ENCODE measurements around the gene RBP3. TPM values are rescaled to one million over a fixed set of nuclear protein-coding genes. Genes with fewer than 3 reads are reported as not detected.

RBP3 gene
- total and polyA plus RNA-seq, 8 donors, result not detected

DNA sequence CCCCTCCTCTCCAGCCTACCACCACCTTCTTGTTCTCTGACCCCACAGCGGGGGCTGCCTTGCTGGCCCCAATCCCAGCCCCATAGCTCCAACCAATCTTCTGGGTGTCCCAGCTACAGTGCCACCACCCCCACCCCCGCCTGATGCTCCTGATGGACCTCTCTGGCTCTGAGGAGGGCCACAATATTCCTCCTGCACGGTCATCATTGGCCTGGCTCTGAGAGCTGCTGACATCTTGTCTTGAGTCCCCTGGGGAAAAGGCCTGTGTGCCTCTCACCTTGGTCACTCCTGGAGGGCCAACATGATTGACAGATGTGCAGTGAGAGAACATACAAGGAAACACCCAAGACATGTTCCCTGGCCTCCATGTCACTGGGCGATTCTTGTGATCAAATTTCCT is 18.3 kb upstream of the RBP3 start:
- H3K9me3 ChIP-seq, result no peaks in the 10 kb centered on the region
- DNase-seq (no peak), FAIRE-seq (no peak), ATAC-seq (no peak)
- TF ChIP-seq, protein P1, sequence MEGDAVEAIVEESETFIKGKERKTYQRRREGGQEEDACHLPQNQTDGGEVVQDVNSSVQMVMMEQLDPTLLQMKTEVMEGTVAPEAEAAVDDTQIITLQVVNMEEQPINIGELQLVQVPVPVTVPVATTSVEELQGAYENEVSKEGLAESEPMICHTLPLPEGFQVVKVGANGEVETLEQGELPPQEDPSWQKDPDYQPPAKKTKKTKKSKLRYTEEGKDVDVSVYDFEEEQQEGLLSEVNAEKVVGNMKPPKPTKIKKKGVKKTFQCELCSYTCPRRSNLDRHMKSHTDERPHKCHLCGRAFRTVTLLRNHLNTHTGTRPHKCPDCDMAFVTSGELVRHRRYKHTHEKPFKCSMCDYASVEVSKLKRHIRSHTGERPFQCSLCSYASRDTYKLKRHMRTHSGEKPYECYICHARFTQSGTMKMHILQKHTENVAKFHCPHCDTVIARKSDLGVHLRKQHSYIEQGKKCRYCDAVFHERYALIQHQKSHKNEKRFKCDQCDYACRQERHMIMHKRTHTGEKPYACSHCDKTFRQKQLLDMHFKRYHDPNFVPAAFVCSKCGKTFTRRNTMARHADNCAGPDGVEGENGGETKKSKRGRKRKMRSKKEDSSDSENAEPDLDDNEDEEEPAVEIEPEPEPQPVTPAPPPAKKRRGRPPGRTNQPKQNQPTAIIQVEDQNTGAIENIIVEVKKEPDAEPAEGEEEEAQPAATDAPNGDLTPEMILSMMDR (IDR thresholded peaks at IDR 0.05), result no peak
- H3K27ac ChIP-seq, result no peak overlapping the region
- 88 to 90% methylated on average over 4 of the region's 4 CpGs for WGBS, 2 donors
- H3K4me1 ChIP-seq, result no peaks in the 10 kb centered on the region
- H3K36me3 ChIP-seq, result no peaks in the 10 kb centered on the region
- intact Hi-C loops (cut with DNase I), result loop anchor here in 1 of 3 donors (10.0 kb wide), 1 partner anchor 295 kb away; no protein-coding TSS in a partner anchor
- H3K27me3 ChIP-seq, result no peaks in the 10 kb centered on the region
- no peak overlapping the region for H3K4me3 ChIP-seq

DNA sequence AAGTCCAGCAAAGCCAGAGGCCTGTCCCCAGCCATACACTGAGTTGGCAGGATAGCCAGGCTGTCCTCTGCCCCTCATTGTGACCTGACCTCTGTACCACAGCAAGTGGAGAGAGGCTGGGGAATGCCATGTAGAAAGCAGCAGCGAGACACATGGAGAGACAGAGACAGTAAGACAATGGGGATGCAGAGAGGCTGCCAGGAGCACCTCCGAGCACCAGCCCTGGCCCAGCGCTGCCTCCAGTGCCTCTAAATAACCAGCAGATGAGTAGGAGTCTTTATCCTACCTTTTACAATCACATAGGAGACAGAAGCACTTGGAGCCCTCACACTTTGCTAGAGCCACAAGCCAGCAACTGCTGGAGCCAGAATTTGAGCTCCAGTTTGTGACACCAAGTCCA is 17.8 kb upstream of the RBP3 start:
- FAIRE-seq (no peak), ATAC-seq (peak in 3 of 4 donors; percentile 6 to 31 (median 18)), DNase-seq (no peak)
- no peaks in the 10 kb centered on the region for H3K27me3 ChIP-seq
- TF ChIP-seq, protein P1 (IDR thresholded peaks at IDR 0.05), result no peak
- no peak overlapping the region for H3K27ac ChIP-seq
- H3K9me3 ChIP-seq, result no peaks in the 10 kb centered on the region
- 90% methylated on average over 3 of the region's 3 CpGs for WGBS, 2 donors
- intact Hi-C loops (cut with DNase I), result no loop called here
- no peaks in the 10 kb centered on the region for H3K4me1 ChIP-seq
- no peak overlapping the region for H3K4me3 ChIP-seq
- no peaks in the 10 kb centered on the region for H3K36me3 ChIP-seq

DNA sequence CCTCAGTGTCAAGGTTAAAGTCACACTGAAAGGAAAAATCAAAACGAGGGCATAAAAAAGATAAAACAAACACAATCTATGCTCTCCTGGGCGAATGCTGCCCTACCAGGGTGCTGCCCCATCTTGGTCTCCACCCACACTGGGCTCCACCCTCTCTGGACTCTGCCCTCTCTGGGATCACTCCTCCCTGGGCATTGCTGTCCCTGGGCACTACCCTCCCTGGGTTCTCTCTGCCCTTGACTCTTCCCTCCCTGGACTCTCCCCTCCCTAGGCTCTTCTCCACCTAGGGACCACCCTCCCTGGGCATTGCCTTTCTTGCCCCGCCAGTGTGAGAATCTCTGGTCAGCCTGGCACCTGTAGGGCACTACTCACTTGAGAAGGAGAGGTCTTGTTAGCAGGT is 17.4 kb upstream of the RBP3 start:
- TF ChIP-seq, protein P1 (IDR thresholded peaks at IDR 0.05), result no peak
- WGBS, 2 donors, result 12 to 24% methylated on average over 3 of the region's 3 CpGs
- H3K36me3 ChIP-seq, result no peaks in the 10 kb centered on the region
- FAIRE-seq (no peak), ATAC-seq (peak; percentile 92 to 100 (median 97)), DNase-seq (peak in 4 of 6 donors; percentile 35 to 64 (median 52))
- no peaks in the 10 kb centered on the region for H3K4me1 ChIP-seq
- no peak overlapping the region for H3K27ac ChIP-seq
- no peaks in the 10 kb centered on the region for H3K9me3 ChIP-seq
- no peaks in the 10 kb centered on the region for H3K27me3 ChIP-seq
- intact Hi-C loops (cut with DNase I), result no loop called here
- H3K4me3 ChIP-seq, result no peak overlapping the region

DNA sequence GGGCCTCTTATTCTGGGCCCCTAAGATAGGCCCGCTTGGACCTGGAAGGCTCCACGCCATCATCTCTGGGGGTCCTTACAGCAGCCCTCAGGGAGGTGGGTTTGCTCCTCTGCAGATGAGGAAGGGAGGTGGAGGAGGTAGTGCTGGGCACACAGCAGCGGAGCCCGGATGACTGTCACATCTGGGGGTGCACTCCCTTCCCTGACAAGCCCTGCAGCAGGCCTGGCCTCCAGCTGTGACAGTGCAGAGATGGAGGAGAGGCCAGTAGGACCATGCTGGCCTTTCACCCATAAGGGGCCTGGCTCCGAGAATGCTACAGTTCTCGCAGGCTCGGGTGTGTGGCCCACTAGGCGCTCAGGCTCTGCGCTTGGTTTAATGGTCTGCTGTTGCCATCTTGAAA is 16.7 kb upstream of the RBP3 start:
- FAIRE-seq, result no peak
- Histone ChIP-seq H3K4me3 (no peak overlapping the region), H3K9me3 (no peaks in the 10 kb centered on the region), H3K36me3 (no peaks in the 10 kb centered on the region), H3K4me1 (no peaks in the 10 kb centered on the region), H3K27me3 (no peaks in the 10 kb centered on the region), H3K27ac (no peak overlapping the region)
- TF ChIP-seq, protein P1 (IDR thresholded peaks at IDR 0.05), result no peak
- DNase-seq, result no peak
- intact Hi-C loops (cut with DNase I), result no loop called here
- 96 to 99% methylated on average over 9 of the region's 9 CpGs for WGBS, 2 donors
- ATAC-seq, result no peak

DNA sequence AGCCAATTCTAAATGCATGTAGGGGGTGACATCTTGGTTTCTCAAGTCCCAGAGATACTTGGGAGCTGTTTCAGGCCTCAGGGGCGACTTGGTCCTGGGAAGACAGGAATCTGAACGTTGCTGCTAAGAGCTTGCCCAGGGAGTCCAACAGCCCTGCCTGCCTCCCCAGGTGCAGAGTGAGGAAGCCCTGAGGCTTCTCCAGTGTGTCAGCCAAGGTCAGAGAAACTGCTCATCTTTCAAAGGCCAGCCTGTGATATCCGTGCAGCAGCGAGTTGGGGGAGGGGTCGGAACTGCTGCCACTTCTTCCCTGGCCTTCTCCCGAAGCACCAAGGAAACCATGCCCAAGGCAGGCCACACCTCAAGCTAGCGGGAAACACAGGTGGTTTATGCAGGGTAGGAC is 16.2 kb upstream of the RBP3 start:
- DNase-seq (no peak), ATAC-seq (no peak), FAIRE-seq (no peak)
- Histone ChIP-seq H3K36me3 (no peaks in the 10 kb centered on the region), H3K4me3 (no peak overlapping the region), H3K9me3 (no peaks in the 10 kb centered on the region), H3K4me1 (no peaks in the 10 kb centered on the region), H3K27me3 (no peaks in the 10 kb centered on the region), H3K27ac (no peak overlapping the region)
- intact Hi-C loops (cut with DNase I), result no loop called here
- WGBS, 2 donors, result 80 to 84% methylated on average over 7 of the region's 7 CpGs
- TF ChIP-seq, protein P1 (IDR thresholded peaks at IDR 0.05), result no peak

All from pancreas (tissue), 10 donors.